GM12891 (cell line): ENCODE results near the gene KRT71.

ENCODE experiments used
- POLR2A ChIP-seq: IDR thresholded peaks from 2 replicates; pipeline ENCODE4 v1.6.1; 2011; ENCODE audit warnings: low read depth, low read length, control low read depth
- POLR2AphosphoS5 ChIP-seq: IDR thresholded peaks from 2 replicates; pipeline ENCODE4 v1.6.1; 2011; ENCODE audit warnings: low read depth, low read length, control low read depth
- SPI1 ChIP-seq: IDR thresholded peaks from 2 replicates; pipeline ENCODE4 v1.6.1; 2011; ENCODE audit warnings: low read depth, low read length, control low read depth
- TAF1 ChIP-seq: IDR thresholded peaks from 2 replicates; pipeline ENCODE4 v1.6.1; 2011; ENCODE audit warnings: low read depth, low read length, control low read depth

GRCh38 chr12:52524241-52524897 lies 28.6 kb downstream of the KRT71 start:
- TF ChIP-seq POLR2A (no peak), POLR2AphosphoS5 (no peak), TAF1 (no peak), SPI1 (no peak)
